Fibroblast of mammary gland (primary cell): Measurements from ENCODE around the gene CNP.

Experiments used
- DNase-seq: peaks from one replicate; pipeline ENCODE4 v3.0.0-alpha.2; 2010; ENCODE audit warnings: low read depth
- H3K4me3 ChIP-seq: 2 replicates; pipeline ENCODE4 v1.5.1; 2011; ENCODE audit warnings: low read depth, mild to moderate bottlenecking, low read length, moderate library complexity; ENCODE audit not compliant: control insufficient read depth
- TF ChIP-seq, protein P1 (sequence below): conservative IDR thresholded peaks from 2 replicates; pipeline ENCODE4 v1.5.1; 2011; ENCODE audit warnings: low read depth, low read length, inconsistent platforms; ENCODE audit not compliant: control insufficient read depth, insufficient read depth

CNP gene

GRCh38 chr17:41967141-41967920 is 736 bp downstream of the CNP start:
- peak; percentile 17 for DNase-seq
- TF ChIP-seq, protein P1, sequence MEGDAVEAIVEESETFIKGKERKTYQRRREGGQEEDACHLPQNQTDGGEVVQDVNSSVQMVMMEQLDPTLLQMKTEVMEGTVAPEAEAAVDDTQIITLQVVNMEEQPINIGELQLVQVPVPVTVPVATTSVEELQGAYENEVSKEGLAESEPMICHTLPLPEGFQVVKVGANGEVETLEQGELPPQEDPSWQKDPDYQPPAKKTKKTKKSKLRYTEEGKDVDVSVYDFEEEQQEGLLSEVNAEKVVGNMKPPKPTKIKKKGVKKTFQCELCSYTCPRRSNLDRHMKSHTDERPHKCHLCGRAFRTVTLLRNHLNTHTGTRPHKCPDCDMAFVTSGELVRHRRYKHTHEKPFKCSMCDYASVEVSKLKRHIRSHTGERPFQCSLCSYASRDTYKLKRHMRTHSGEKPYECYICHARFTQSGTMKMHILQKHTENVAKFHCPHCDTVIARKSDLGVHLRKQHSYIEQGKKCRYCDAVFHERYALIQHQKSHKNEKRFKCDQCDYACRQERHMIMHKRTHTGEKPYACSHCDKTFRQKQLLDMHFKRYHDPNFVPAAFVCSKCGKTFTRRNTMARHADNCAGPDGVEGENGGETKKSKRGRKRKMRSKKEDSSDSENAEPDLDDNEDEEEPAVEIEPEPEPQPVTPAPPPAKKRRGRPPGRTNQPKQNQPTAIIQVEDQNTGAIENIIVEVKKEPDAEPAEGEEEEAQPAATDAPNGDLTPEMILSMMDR = no peak
- H3K4me3 ChIP-seq = peak overlapping the region; percentile 78

DNA sequence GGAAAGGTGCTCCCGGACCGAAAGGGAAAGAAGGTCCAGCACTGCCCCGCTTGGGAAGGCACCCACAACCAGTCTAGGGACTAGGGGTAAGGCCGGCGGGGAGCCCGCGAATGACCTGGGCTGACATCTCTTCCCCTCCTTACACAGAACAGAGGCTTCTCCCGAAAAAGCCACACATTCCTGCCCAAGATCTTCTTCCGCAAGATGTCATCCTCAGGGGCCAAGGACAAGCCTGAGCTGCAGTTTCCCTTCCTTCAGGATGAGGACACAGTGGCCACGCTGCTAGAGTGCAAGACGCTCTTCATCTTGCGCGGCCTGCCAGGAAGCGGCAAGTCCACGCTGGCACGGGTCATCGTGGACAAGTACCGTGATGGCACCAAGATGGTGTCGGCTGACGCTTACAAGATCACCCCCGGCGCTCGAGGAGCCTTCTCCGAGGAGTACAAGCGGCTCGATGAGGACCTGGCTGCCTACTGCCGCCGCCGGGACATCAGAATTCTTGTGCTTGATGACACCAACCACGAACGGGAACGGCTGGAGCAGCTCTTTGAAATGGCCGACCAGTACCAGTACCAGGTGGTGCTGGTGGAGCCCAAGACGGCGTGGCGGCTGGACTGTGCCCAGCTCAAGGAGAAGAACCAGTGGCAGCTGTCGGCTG is 1.5 kb downstream of the CNP start:
- H3K4me3 ChIP-seq = peak overlapping the region; percentile 78
- DNase-seq = no peak
- TF ChIP-seq, protein P1 = no peak

GRCh38 chr17:41968676-41969075 is 2.1 kb downstream of the CNP start:
- TF ChIP-seq, protein P1 = no peak
- H3K4me3 ChIP-seq = no peak overlapping the region
- DNase-seq = no peak

GRCh38 chr17:41970901-41971331 is 4.3 kb downstream of the CNP start:
- TF ChIP-seq, protein P1 = no peak
- DNase-seq = no peak
- no peak overlapping the region for H3K4me3 ChIP-seq

GRCh38 chr17:41971721-41972523 is 5.3 kb downstream of the CNP start:
- H3K4me3 ChIP-seq = no peak overlapping the region
- no peak for DNase-seq
- TF ChIP-seq, protein P1 = no peak

- H3K4me3 ChIP-seq = no peak overlapping the region
- peak; percentile 45 for DNase-seq
- TF ChIP-seq, protein P1 = no peak
Observed at GRCh38 chr17:41972571-41973407, 6.2 kb downstream of the CNP start.
